NCI-H146 treated with DMSO at 0.1 percent for 48 hours (cell line): ENCODE measurements around the gene PSMB3.

Experiments
- DNase-seq: peaks from one replicate; lab custom pipeline; 2025; ENCODE audit not compliant: unreplicated experiment; lab: John Stamatoyannopoulos, UW

The PSMB3 gene

GRCh38 chr17:38733282-38733981 lies 19.1 kb upstream of the PSMB3 start:
- DNase-seq: no peak

- DNase-seq: no peak
Measured at GRCh38 chr17:38733982-38734973, 18.3 kb upstream of the PSMB3 start.

- no peak for DNase-seq
Measured at GRCh38 chr17:38735161-38735997, 17.2 kb upstream of the PSMB3 start.

- DNase-seq: no peak
Measured at GRCh38 chr17:38738007-38738662, 14.4 kb upstream of the PSMB3 start.

- DNase-seq: no peak
Measured at GRCh38 chr17:38738686-38739085, 13.9 kb upstream of the PSMB3 start.

- no peak for DNase-seq
Measured at GRCh38 chr17:38739305-38739704, 13.2 kb upstream of the PSMB3 start.

GRCh38 chr17:38740044-38740443 lies 12.5 kb upstream of the PSMB3 start:
- DNase-seq: no peak

- DNase-seq: no peak
Measured at GRCh38 chr17:38740806-38741205, 11.7 kb upstream of the PSMB3 start.

GRCh38 chr17:38741461-38741860 lies 11.1 kb upstream of the PSMB3 start:
- no peak for DNase-seq

GRCh38 chr17:38741921-38742410 lies 10.6 kb upstream of the PSMB3 start:
- DNase-seq: no peak

- DNase-seq: no peak
Measured at GRCh38 chr17:38742411-38743308, 9.9 kb upstream of the PSMB3 start.

- peak; percentile 61 for DNase-seq
Measured at GRCh38 chr17:38743556-38744171, 8.9 kb upstream of the PSMB3 start.

- peak; percentile 75 for DNase-seq
Measured at GRCh38 chr17:38745545-38745944, 7.0 kb upstream of the PSMB3 start.

GRCh38 chr17:38746004-38746848 lies 6.3 kb upstream of the PSMB3 start:
- DNase-seq: no peak

GRCh38 chr17:38746849-38747462 lies 5.6 kb upstream of the PSMB3 start:
- no peak for DNase-seq

- no peak for DNase-seq
Measured at GRCh38 chr17:38747463-38748148, 4.9 kb upstream of the PSMB3 start.
